Muscle layer of colon (tissue), 2 donors: ENCODE results near the gene RAB13.

Experiments used
- H3K27ac ChIP-seq: one replicate; pipeline ENCODE4 v1.7.0; 2013; ENCODE audit warnings: low read depth, mild to moderate bottlenecking, low read length, moderate library complexity
- H3K27me3 ChIP-seq, 2 donors: one replicate each; pipeline ENCODE4 v1.7.0; 2013; ENCODE audit warnings: low read length in 2 of 2, mild to moderate bottlenecking in 2 of 2; ENCODE audit not compliant: insufficient read depth in 2 of 2, control insufficient read depth in 1 of 2
- H3K36me3 ChIP-seq: one replicate; pipeline ENCODE4 v1.7.0; 2013; ENCODE audit warnings: mild to moderate bottlenecking, low read length; ENCODE audit not compliant: insufficient read depth
- H3K4me1 ChIP-seq: one replicate; pipeline ENCODE4 v1.7.0; 2013; ENCODE audit warnings: mild to moderate bottlenecking, low read length; ENCODE audit not compliant: insufficient read depth
- H3K4me3 ChIP-seq, 2 donors: one replicate each; pipeline ENCODE4 v1.7.0; 2013; ENCODE audit warnings: low read length in 2 of 2, low read depth in 1 of 2, mild to moderate bottlenecking in 1 of 2, moderate library complexity in 1 of 2
- H3K9ac ChIP-seq: one replicate; pipeline ENCODE4 v1.7.0; 2013; ENCODE audit warnings: low read length
- H3K9me3 ChIP-seq: one replicate; pipeline ENCODE4 v1.7.0; 2013; ENCODE audit warnings: mild to moderate bottlenecking, low read length
- donor health status: abdominal sarcoma.
- donor health status: Adenocarcinoma of cecum.

The RAB13 gene

DNA sequence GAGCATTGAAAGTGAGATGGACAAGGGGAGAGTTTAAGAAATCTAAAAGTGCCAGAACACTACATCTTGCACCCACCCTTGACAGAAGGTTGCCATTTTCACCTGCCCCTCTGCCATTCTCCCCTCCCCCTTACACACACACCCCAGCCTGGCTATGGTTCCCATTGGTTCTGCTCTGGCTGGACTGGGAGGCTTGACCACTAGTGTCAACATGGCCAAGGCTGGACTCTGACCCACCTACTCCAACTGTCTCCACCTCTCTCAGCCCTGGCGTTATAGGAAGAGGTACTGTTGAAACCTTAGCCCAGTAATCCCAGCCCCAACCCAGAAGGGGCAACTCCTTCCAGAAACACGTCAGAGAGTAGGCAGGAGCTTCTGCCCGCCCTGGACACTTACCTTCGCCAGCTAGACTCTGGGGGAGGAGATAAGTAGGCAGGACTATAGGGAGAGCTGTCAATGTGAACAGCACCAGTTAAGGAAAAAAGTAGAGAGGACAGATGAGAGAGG, 32.2 kb downstream of the RAB13 start:
- Histone ChIP-seq H3K9ac (no peak overlapping the region), H3K9me3 (no peaks in the 10 kb centered on the region), H3K4me3 (no peak overlapping the region), H3K27ac (no peak overlapping the region), H3K36me3 (peaks cover 55% of the 10 kb centered on the region), H3K27me3 (no peaks in the 10 kb centered on the region), H3K4me1 (peaks cover 23% of the 10 kb centered on the region)

- no peak overlapping the region for H3K9ac ChIP-seq
- no peak overlapping the region for H3K4me3 ChIP-seq
- peaks cover 18% of the 10 kb centered on the region for H3K4me1 ChIP-seq
- no peaks in the 10 kb centered on the region for H3K27me3 ChIP-seq
- H3K36me3 ChIP-seq: peaks cover 73% of the 10 kb centered on the region
- no peaks in the 10 kb centered on the region for H3K9me3 ChIP-seq
- no peak overlapping the region for H3K27ac ChIP-seq
Measured at GRCh38 chr1:153951801-153952200, 34.3 kb downstream of the RAB13 start.

DNA sequence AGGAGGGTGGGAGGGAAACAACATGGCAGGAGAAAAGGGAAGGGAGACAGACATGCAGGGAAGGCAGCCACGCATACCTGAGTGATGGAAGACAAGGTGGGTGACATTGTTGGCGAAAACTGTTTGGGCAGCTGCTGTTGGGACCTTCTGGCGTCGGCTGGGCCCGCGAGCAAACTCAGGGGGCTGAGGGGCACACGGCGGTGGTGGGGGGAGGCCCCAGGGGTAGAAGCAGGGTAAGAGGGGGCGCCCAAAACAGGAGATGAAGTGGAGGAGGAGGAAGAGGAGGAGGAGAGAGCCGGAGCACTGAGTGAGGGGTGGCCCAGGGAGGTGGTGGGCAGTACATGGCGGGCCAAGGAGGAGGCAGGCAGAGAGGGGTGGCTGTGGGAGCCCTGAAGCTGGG, 35.0 kb downstream of the RAB13 start:
- peaks cover 73% of the 10 kb centered on the region for H3K36me3 ChIP-seq
- no peaks in the 10 kb centered on the region for H3K9me3 ChIP-seq
- H3K4me1 ChIP-seq: peaks cover 14% of the 10 kb centered on the region
- no peak overlapping the region for H3K9ac ChIP-seq
- no peak overlapping the region for H3K4me3 ChIP-seq
- H3K27me3 ChIP-seq: no peaks in the 10 kb centered on the region
- no peak overlapping the region for H3K27ac ChIP-seq

- peak within 1 kb of the TSS; percentile 69 for H3K27ac ChIP-seq
- H3K9ac ChIP-seq: peak within 1 kb of the TSS; percentile 50
- H3K4me3 ChIP-seq: peak within 1 kb of the TSS; percentile 57 to 58
- H3K4me1 ChIP-seq: peaks cover 22% of the 10 kb centered on the region
- peaks cover 62% of the 10 kb centered on the region for H3K36me3 ChIP-seq
- H3K27me3 ChIP-seq: no peaks in the 10 kb centered on the region
- H3K9me3 ChIP-seq: no peaks in the 10 kb centered on the region
Measured at GRCh38 chr1:153946622-153947241, 39.4 kb downstream of the RAB13 start, which contains the start of gene DENND4B. DENND4B (minus strand) TSS chr1:153946718; CDS start chr1:153944374, 2,344 bp downstream.

- peaks cover 22% of the 10 kb centered on the region for H3K4me1 ChIP-seq
- H3K9me3 ChIP-seq: no peaks in the 10 kb centered on the region
- H3K27me3 ChIP-seq: no peaks in the 10 kb centered on the region
- peak overlapping the region; percentile 50 for H3K9ac ChIP-seq
- H3K27ac ChIP-seq: peak overlapping the region; percentile 69
- H3K36me3 ChIP-seq: peaks cover 60% of the 10 kb centered on the region
- peak overlapping the region; percentile 57 to 58 for H3K4me3 ChIP-seq
Measured at GRCh38 chr1:153945795-153946621, 40.1 kb downstream of the RAB13 start.

DNA sequence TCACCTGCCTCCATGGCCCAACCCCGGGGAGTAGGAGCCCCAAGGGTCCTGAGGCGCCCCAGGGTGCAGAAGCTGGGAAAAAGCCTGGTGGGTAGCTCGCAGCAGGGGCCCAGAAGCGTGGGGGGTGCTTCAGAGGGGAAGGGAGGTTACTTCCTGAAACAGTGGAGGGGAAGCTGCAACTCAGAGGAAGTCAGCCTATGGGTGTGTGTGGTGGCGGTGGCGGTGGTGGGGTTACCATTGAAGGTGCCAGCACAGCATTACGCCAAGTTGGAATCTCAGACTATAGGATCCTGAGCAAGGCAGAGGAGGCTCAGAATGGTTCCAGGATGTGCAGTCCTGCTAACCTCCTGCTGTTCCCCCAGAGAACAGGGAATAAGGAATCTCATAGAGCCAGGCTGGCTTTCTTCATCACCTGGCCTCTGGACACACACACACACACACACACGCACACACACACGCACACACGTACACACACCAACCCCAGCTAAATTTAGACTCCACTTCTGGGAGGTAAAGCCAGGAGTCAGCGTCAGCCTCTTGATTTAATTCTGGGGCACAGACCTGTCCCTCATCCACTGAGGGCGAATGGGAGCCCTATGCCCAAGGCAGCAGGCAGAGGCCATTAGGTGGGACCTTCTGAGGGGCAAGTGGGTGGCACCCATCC, 40.9 kb downstream of the RAB13 start:
- Histone ChIP-seq H3K9ac (peak overlapping the region; percentile 50), H3K27ac (peak overlapping the region; percentile 69), H3K4me3 (peak overlapping the region; percentile 57 to 58), H3K27me3 (no peaks in the 10 kb centered on the region), H3K9me3 (no peaks in the 10 kb centered on the region), H3K4me1 (peaks cover 22% of the 10 kb centered on the region), H3K36me3 (peaks cover 60% of the 10 kb centered on the region)

GRCh38 chr1:153944827-153945117, 41.4 kb downstream of the RAB13 start:
- peaks cover 22% of the 10 kb centered on the region for H3K4me1 ChIP-seq
- peak overlapping the region; percentile 57 to 58 for H3K4me3 ChIP-seq
- no peaks in the 10 kb centered on the region for H3K27me3 ChIP-seq
- H3K9me3 ChIP-seq: no peaks in the 10 kb centered on the region
- peak overlapping the region; percentile 69 for H3K27ac ChIP-seq
- H3K36me3 ChIP-seq: peaks cover 60% of the 10 kb centered on the region
- H3K9ac ChIP-seq: peak overlapping the region; percentile 50

DNA sequence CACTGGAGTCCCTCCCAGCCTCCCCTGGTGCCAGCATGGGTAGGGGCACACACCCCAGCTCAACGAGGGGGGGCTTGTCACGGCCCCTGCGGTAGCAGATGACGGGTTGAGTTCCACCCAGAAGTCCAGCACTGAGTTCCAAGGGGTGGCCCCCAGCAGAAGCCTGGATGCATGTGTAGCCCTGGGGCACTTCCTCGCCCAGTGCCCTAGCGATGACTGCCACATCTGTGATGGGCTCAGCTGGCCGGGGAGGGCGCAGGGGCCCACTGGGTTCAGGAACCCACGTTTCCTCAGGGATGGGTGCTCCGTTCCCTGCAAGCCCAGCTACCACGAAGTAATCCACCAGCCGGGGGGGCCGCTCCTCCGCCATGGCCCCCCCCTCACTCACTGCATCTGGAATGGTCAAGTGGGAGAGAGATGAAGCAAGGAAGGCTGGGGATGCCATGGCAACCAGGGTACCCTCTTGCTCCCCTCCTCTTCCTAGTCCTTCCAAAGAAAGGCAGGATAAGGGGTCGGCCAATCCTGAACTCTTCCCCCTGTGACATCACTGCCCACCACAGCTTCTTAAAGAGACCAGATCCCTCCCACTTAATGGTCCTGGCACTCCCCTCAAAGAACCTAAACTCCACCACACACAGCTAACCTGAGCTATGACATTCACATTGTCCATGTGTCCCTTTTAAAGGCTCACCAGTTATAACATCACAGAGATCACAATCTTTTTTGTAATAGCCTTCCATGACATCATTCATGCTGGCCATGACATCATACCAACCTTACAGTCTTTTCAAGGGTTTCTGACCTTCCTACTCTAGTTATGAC, 41.9 kb downstream of the RAB13 start:
- Histone ChIP-seq H3K36me3 (peaks cover 62% of the 10 kb centered on the region), H3K4me1 (peaks cover 22% of the 10 kb centered on the region), H3K27ac (peak overlapping the region; percentile 69), H3K4me3 (peak overlapping the region in 1 of 2 donors; percentile 58), H3K27me3 (no peaks in the 10 kb centered on the region), H3K9me3 (no peaks in the 10 kb centered on the region), H3K9ac (no peak overlapping the region)

DNA sequence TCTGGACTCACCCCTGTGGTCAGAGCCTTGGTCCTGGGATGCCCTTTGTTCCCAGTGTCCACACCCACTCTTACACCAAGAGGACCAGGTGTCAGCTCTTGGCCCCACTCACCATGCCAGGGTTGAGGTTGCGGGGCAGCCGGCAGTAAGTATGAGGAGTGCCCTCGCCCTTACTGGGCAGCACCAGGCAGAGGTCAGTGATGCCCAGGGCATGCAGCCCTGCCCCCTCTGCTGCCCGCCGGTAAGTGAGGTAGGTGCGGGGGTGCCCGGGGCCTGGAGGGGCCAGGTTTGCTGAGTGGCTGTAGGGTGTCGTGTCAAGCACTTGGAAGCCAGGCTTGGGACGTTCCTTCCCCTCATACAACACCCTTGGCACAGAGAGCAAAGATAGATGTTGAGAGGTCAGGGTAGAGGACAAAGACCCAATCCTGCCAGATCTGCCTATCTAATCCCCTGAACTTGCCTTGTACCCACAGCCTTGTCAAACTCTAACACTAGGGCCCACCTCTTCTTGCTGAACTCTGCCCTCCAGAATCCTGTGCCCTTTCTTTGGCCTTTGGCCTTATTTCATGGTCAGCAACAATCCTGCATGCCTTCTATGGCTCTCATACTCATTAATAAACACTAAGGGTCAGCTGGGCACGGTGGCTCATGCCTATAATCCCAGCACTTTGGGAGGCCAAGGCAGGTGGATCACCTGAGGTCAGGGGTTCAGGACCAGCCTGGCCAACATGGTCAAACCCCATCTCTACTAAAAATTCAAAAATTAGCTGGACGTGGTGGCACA, 43.2 kb downstream of the RAB13 start:
- H3K9me3 ChIP-seq: no peaks in the 10 kb centered on the region
- no peak overlapping the region for H3K9ac ChIP-seq
- peaks cover 54% of the 10 kb centered on the region for H3K36me3 ChIP-seq
- H3K4me1 ChIP-seq: peaks cover 22% of the 10 kb centered on the region
- no peak overlapping the region for H3K4me3 ChIP-seq
- H3K27ac ChIP-seq: no peak overlapping the region
- no peaks in the 10 kb centered on the region for H3K27me3 ChIP-seq

GRCh38 chr1:153941826-153942725, 44.1 kb downstream of the RAB13 start:
- Histone ChIP-seq H3K9ac (no peak overlapping the region), H3K9me3 (no peaks in the 10 kb centered on the region), H3K27ac (no peak overlapping the region), H3K4me1 (peaks cover 19% of the 10 kb centered on the region), H3K36me3 (peaks cover 54% of the 10 kb centered on the region), H3K27me3 (no peaks in the 10 kb centered on the region), H3K4me3 (no peak overlapping the region)
